K562 (cell line): ENCODE data around the gene CDKN1B. TPM values are rescaled to one million over a fixed set of nuclear protein-coding genes. Genes with fewer than 3 reads are reported as not detected.

ENCODE experiments used
- CBX1 ChIP-seq: sonication (generic); IDR thresholded peaks from 2 replicates; pipeline ENCODE4 v1.6.1; 2016; ENCODE audit warnings: antibody characterized with exemption, low read depth, mild to moderate bottlenecking
- CC2D1A ChIP-seq: fragments of 450-650 bp; IDR thresholded peaks from 2 replicates; pipeline ENCODE4 v1.6.1; 2017; ENCODE audit warnings: mild to moderate bottlenecking
- FOXP1 ChIP-seq: sonication (generic); formaldehyde crosslinking; IDR thresholded peaks from 2 replicates; pipeline ENCODE4 v1.8.0; 2022; ENCODE audit warnings: mild to moderate bottlenecking, missing genetic modification reagents
- GABPB2 ChIP-seq: fragments of 250-450 bp; sonication (Bioruptor Pico); conservative IDR thresholded peaks from 2 replicates; pipeline ENCODE4 v1.5.1; 2021; ENCODE audit warnings: mild to moderate bottlenecking
- HDAC2 ChIP-seq: fragments of 450-650 bp; IDR thresholded peaks from 2 replicates; pipeline ENCODE4 v1.6.1; 2016; ENCODE audit warnings: mild to moderate bottlenecking
- KLF6 ChIP-seq: fragments of 250-450 bp; sonication (Bioruptor Pico); IDR thresholded peaks from 2 replicates; pipeline ENCODE4 v1.4.0; 2020; ENCODE audit warnings: mild to moderate bottlenecking, moderate library complexity, borderline replicate concordance
- MED1 ChIP-seq: sonication (generic); formaldehyde crosslinking; IDR thresholded peaks from 2 replicates; pipeline ENCODE4 v1.8.1; 2023; ENCODE audit warnings: missing genetic modification reagents, borderline replicate concordance
- RBM34 ChIP-seq: fragments of 200-400 bp; formaldehyde crosslinking; IDR thresholded peaks from 2 replicates; pipeline ENCODE4 v1.6.1; 2018; ENCODE audit warnings: low read length, borderline replicate concordance; ENCODE audit not compliant: insufficient read depth
- SRSF7 ChIP-seq: fragments of 200-400 bp; formaldehyde crosslinking; optimal IDR thresholded peaks from 2 replicates; pipeline ENCODE3; 2017; ENCODE audit warnings: mild to moderate bottlenecking, low read depth, low read length
- TARDBP ChIP-seq: fragments of 450-650 bp; IDR thresholded peaks from 2 replicates; pipeline ENCODE4 v1.6.1; 2016
- TCF3 ChIP-seq: sonication (generic); formaldehyde crosslinking; IDR thresholded peaks from 2 replicates; pipeline ENCODE4 v1.4.0; 2020; ENCODE audit warnings: mild to moderate bottlenecking, missing genetic modification reagents
- TGIF2 ChIP-seq: sonication (generic); formaldehyde crosslinking; IDR thresholded peaks from 2 replicates; pipeline ENCODE4 v1.8.1; 2022; ENCODE audit warnings: mild to moderate bottlenecking, missing genetic modification reagents, moderate library complexity
- ZBTB7A ChIP-seq: IDR thresholded peaks from 2 replicates; pipeline ENCODE4 v1.6.1; 2011; ENCODE audit warnings: low read depth, mild to moderate bottlenecking, low read length, moderate library complexity, borderline replicate concordance; ENCODE audit not compliant: control insufficient read depth
- ZC3H11A ChIP-seq: IDR thresholded peaks from 2 replicates; pipeline ENCODE4 v1.6.1; 2012; ENCODE audit warnings: low read depth, low read length, improper control_type of control experiment
- ZNF444 ChIP-seq: fragments of 250-450 bp; sonication (Bioruptor Pico); IDR thresholded peaks from 2 replicates; pipeline ENCODE4 v1.4.0; 2020; ENCODE audit warnings: mild to moderate bottlenecking, moderate library complexity
- polyA plus RNA-seq, 8 experiments: library from polyadenylated mRNA; depleted of rRNA in 4 of 8; stranded (reverse) in 5 of 8; unstranded in 3 of 8; fragments of >200 nt; fragmentation: Nextera tagmentation in 2 of 8; fragmentation: Illumina TruSeq in 1 of 8; extraction: Ambion mirVana in 2 of 8; extraction: Trizol in 1 of 8; gene quantifications; 2 replicates each; pipeline versions ENCODE4 v1.2.1 to v1.2.3, GENCODE V29; 2011 to 2014; ENCODE audit warnings: inconsistent platforms in 1 of 8, missing spikeins in 1 of 8
- total RNA-seq, 7 experiments: library from RNA; depleted of rRNA in 6 of 7; stranded (reverse); fragments of >200 nt in 6 of 7; fragmentation: Illumina TruSeq in 2 of 7; extraction: Trizol in 2 of 7; gene quantifications; 2 replicates each; pipeline versions ENCODE4 v1.2.1 to v1.2.3, GENCODE V29; 2011 to 2021; ENCODE audit warnings: low replicate concordance in 1 of 7
- TF ChIP-seq, protein P1 (sequence below): fragments of 450-650 bp; formaldehyde crosslinking; IDR thresholded peaks from 2 replicates; pipeline ENCODE4 v1.4.0; 2020; ENCODE audit warnings: mild to moderate bottlenecking, moderate library complexity
- TF ChIP-seq, protein P2 (sequence below): fragments of 200-400 bp; formaldehyde crosslinking; IDR thresholded peaks from 2 replicates; pipeline ENCODE4 v1.6.1; 2017; ENCODE audit warnings: mild to moderate bottlenecking, low read depth, low read length, moderate library complexity
- TF ChIP-seq, protein P3 (sequence below): fragments of 450-650 bp; formaldehyde crosslinking; IDR thresholded peaks from 2 replicates; pipeline ENCODE4 v1.4.0; 2022; ENCODE audit warnings: mild to moderate bottlenecking, moderate library complexity
- TF ChIP-seq, protein P4 (sequence below): fragments of 250-450 bp; sonication (Bioruptor Pico); IDR thresholded peaks from 2 replicates; pipeline ENCODE4 v1.5.0; 2022; ENCODE audit warnings: mild to moderate bottlenecking
- TF ChIP-seq, protein P5 (sequence below): fragments of 450-650 bp; formaldehyde crosslinking; IDR thresholded peaks from 2 replicates; pipeline ENCODE4 v1.4.0; 2020; ENCODE audit warnings: mild to moderate bottlenecking, mixed read lengths

CDKN1B gene
- total and polyA plus RNA-seq, 9 of the 15 experiments (the other 6 are each of a cell fraction or from before 2014, with no cell fraction given): 2.6 to 35.2 (median 15.5) TPM

DNA sequence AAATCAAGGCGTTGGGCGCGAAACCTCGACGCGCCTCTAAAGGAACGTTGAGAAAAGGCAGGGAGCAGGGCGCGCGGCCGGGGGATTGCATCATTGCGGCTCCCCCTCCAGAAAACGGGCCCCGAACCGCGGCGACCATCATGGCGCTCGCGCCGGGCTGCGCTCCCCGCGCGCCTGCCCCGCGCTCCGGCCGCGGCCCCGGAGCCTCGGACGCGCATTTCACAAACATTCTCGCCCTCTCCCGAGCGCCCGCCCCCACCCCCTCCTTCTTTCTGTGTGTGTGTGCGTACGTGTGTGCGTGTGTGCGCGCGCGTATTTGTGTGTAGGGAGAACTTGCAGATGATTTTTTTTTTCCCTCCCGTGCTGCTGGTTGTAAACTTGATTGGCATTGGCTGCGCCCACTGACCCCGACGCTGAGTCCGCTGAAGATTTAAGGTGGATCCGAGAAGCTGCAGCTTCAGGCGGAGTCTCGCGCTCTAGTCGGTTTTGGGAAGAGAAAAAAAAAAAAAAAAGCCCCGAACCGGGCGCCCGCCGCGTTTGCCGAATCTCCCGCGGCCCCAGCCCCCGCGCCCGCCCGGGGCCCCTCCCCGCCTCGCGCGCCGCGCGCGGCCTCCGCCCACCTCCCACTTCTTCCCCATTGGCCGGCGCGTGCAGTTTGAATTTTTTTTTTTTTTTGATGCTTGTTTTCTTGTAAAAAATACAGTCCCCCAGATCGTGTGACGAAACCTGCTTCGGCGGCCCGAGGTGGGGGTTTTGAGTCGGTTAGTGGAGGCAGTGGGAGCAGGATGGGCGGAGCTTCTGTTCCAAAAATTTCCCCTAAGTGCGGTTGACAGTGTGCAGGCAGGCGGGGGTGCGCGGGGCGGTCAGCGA lies 8.2 kb downstream of the CDKN1B start (continued):
- TF ChIP-seq, protein P1, sequence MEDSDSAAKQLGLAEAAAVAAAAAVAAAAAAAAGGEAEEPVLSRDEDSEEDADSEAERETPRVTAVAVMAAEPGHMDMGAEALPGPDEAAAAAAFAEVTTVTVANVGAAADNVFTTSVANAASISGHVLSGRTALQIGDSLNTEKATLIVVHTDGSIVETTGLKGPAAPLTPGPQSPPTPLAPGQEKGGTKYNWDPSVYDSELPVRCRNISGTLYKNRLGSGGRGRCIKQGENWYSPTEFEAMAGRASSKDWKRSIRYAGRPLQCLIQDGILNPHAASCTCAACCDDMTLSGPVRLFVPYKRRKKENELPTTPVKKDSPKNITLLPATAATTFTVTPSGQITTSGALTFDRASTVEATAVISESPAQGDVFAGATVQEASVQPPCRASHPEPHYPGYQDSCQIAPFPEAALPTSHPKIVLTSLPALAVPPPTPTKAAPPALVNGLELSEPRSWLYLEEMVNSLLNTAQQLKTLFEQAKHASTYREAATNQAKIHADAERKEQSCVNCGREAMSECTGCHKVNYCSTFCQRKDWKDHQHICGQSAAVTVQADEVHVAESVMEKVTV (CRISPR knock-in tag): no peak
- TF ChIP-seq CBX1 (no peak), SRSF7 (no peak), ZBTB7A (peak; percentile 93), ZNF444 (CRISPR knock-in tag) (no peak), TCF3 (no peak), KLF6 (CRISPR knock-in tag) (no peak), FOXP1 (CRISPR knock-in tag) (no peak), TGIF2 (no peak), HDAC2 (no peak), ZC3H11A (no peak), RBM34 (no peak), MED1 (CRISPR knock-in tag) (no peak), CC2D1A (no peak), GABPB2 (CRISPR knock-in tag) (no peak), TARDBP (no peak)
- TF ChIP-seq, protein P2, sequence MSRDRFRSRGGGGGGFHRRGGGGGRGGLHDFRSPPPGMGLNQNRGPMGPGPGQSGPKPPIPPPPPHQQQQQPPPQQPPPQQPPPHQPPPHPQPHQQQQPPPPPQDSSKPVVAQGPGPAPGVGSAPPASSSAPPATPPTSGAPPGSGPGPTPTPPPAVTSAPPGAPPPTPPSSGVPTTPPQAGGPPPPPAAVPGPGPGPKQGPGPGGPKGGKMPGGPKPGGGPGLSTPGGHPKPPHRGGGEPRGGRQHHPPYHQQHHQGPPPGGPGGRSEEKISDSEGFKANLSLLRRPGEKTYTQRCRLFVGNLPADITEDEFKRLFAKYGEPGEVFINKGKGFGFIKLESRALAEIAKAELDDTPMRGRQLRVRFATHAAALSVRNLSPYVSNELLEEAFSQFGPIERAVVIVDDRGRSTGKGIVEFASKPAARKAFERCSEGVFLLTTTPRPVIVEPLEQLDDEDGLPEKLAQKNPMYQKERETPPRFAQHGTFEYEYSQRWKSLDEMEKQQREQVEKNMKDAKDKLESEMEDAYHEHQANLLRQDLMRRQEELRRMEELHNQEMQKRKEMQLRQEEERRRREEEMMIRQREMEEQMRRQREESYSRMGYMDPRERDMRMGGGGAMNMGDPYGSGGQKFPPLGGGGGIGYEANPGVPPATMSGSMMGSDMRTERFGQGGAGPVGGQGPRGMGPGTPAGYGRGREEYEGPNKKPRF: no peak
- TF ChIP-seq, protein P3, sequence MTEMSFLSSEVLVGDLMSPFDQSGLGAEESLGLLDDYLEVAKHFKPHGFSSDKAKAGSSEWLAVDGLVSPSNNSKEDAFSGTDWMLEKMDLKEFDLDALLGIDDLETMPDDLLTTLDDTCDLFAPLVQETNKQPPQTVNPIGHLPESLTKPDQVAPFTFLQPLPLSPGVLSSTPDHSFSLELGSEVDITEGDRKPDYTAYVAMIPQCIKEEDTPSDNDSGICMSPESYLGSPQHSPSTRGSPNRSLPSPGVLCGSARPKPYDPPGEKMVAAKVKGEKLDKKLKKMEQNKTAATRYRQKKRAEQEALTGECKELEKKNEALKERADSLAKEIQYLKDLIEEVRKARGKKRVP (CRISPR knock-in tag): peak; percentile 91
- TF ChIP-seq, protein P4, sequence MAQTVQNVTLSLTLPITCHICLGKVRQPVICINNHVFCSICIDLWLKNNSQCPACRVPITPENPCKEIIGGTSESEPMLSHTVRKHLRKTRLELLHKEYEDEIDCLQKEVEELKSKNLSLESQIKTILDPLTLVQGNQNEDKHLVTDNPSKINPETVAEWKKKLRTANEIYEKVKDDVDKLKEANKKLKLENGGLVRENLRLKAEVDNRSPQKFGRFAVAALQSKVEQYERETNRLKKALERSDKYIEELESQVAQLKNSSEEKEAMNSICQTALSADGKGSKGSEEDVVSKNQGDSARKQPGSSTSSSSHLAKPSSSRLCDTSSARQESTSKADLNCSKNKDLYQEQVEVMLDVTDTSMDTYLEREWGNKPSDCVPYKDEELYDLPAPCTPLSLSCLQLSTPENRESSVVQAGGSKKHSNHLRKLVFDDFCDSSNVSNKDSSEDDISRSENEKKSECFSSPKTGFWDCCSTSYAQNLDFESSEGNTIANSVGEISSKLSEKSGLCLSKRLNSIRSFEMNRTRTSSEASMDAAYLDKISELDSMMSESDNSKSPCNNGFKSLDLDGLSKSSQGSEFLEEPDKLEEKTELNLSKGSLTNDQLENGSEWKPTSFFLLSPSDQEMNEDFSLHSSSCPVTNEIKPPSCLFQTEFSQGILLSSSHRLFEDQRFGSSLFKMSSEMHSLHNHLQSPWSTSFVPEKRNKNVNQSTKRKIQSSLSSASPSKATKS: no peak
- TF ChIP-seq, protein P5, sequence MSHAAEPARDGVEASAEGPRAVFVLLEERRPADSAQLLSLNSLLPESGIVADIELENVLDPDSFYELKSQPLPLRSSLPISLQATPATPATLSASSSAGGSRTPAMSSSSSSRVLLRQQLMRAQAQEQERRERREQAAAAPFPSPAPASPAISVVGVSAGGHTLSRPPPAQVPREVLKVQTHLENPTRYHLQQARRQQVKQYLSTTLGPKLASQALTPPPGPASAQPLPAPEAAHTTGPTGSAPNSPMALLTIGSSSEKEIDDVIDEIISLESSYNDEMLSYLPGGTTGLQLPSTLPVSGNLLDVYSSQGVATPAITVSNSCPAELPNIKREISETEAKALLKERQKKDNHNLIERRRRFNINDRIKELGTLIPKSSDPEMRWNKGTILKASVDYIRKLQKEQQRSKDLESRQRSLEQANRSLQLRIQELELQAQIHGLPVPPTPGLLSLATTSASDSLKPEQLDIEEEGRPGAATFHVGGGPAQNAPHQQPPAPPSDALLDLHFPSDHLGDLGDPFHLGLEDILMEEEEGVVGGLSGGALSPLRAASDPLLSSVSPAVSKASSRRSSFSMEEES (CRISPR knock-in tag): no peak
